GM23248 (cell line): ENCODE data around the gene TSHZ2. TPM values are rescaled to one million over a fixed set of nuclear protein-coding genes. Genes with fewer than 3 reads are reported as not detected.

Experiments
- DNase-seq: peaks from one replicate; pipeline ENCODE4 v3.0.0-alpha.2; 2015
- H2AFZ ChIP-seq: fragments of 200-600 bp; sonication (generic); 2 replicates; pipeline ENCODE4 v1.6.1; 2016; ENCODE audit warnings: antibody characterized with exemption
- H3F3A ChIP-seq: fragments of 200-600 bp; sonication (generic); 2 replicates; pipeline ENCODE4 v1.6.1; 2016; ENCODE audit warnings: mild to moderate bottlenecking, antibody characterized with exemption, mixed run types; ENCODE audit not compliant: insufficient read depth
- H3K27ac ChIP-seq: fragments of 200-600 bp; sonication (generic); 2 replicates; pipeline ENCODE4 v1.5.1; 2016; ENCODE audit warnings: mild to moderate bottlenecking
- H3K27me3 ChIP-seq: fragments of 200-600 bp; sonication (generic); replicated peaks from 2 replicates; pipeline ENCODE4 v1.6.1; 2016; ENCODE audit warnings: mild to moderate bottlenecking; ENCODE audit not compliant: insufficient read depth
- H3K36me3 ChIP-seq: fragments of 200-600 bp; sonication (generic); 2 replicates; pipeline ENCODE4 v1.6.1; 2016; ENCODE audit warnings: low read depth, mild to moderate bottlenecking
- H3K4me1 ChIP-seq: fragments of 200-600 bp; sonication (generic); 2 replicates; pipeline ENCODE4 v1.6.1; 2016; ENCODE audit warnings: mild to moderate bottlenecking; ENCODE audit not compliant: insufficient read depth
- H3K4me2 ChIP-seq: fragments of 200-600 bp; sonication (generic); one replicate; pipeline ENCODE4 v1.6.1; 2016; ENCODE audit warnings: mild to moderate bottlenecking; ENCODE audit not compliant: unreplicated experiment
- H3K4me3 ChIP-seq: fragments of 200-600 bp; sonication (generic); 2 replicates; pipeline ENCODE4 v1.5.1; 2016; ENCODE audit warnings: mild to moderate bottlenecking
- H3K79me2 ChIP-seq: fragments of 200-600 bp; sonication (generic); 2 replicates; pipeline ENCODE4 v1.6.1; 2016; ENCODE audit warnings: mild to moderate bottlenecking; ENCODE audit not compliant: insufficient read depth
- H3K9ac ChIP-seq: fragments of 200-600 bp; sonication (generic); 2 replicates; pipeline ENCODE4 v1.6.1; 2016; ENCODE audit warnings: mild to moderate bottlenecking
- H3K9me2 ChIP-seq: fragments of 200-600 bp; sonication (generic); 2 replicates; pipeline ENCODE4 v1.6.1; 2016; ENCODE audit warnings: mixed run types, mild to moderate bottlenecking, moderate library complexity; ENCODE audit not compliant: insufficient read depth
- H3K9me3 ChIP-seq: fragments of 200-600 bp; sonication (generic); one replicate; pipeline ENCODE4 v1.6.1; 2017; ENCODE audit warnings: low read depth
- H4K20me1 ChIP-seq: fragments of 200-600 bp; sonication (generic); 2 replicates; pipeline ENCODE4 v1.6.0; 2016; ENCODE audit not compliant: insufficient read depth
- EZH2 ChIP-seq: fragments of 200-600 bp; sonication (generic); IDR thresholded peaks from 2 replicates; pipeline ENCODE4 v1.6.1; 2018; ENCODE audit warnings: antibody characterized with exemption, mild to moderate bottlenecking; ENCODE audit not compliant: insufficient read depth, poor library complexity, severe bottlenecking
- EZH2phosphoT487 ChIP-seq: fragments of 200-600 bp; sonication (generic); IDR thresholded peaks from 2 replicates; pipeline ENCODE4 v1.6.1; 2018; ENCODE audit warnings: antibody characterized with exemption, moderate library complexity, mild to moderate bottlenecking, low read depth; ENCODE audit not compliant: insufficient read depth
- WGBS, 2 experiments: methylation state at CpG; one replicate each; pipeline ENCODE4 v1.1.6; 2015 to 2017; ENCODE audit warnings: low lambda C conversion rate in 2 of 2, low coverage in 1 of 2; ENCODE audit errors: missing lambda C conversion rate in 2 of 2; 5-methylcytosine and 5-hydroxymethylcytosine counted together
- in situ Hi-C: fragments of 300-500 bp; cut with MboI; formaldehyde crosslinking; loops from 2 replicates; pipeline ENCODE4 v1.15.0; 2020
- polyA plus RNA-seq: library from polyadenylated mRNA; unstranded; fragments of >200 nt; fragmentation: Nextera tagmentation; extraction: Ambion mirVana; gene quantifications from 2 replicates; pipeline ENCODE4 v1.2.1, GENCODE V29; 2016
- total RNA-seq: library from RNA; depleted of rRNA; stranded (reverse); fragments of >200 nt; shearing (Covaris generic); gene quantifications from 2 replicates; pipeline ENCODE4 v1.2.3, GENCODE V29; 2014

The TSHZ2 gene
- total and polyA plus RNA-seq, 2 experiments from 2014 or later, result 4.5 to 13.4 TPM

GRCh38 chr20:53223626-53224172 is 251.5 kb downstream of the TSHZ2 start:
- no peak overlapping the region for H3K4me3 ChIP-seq
- peaks cover 16% of the 10 kb centered on the region; the same call in 1 of the 2 replicates for H3F3A ChIP-seq
- no peaks in the 10 kb centered on the region for H3K27me3 ChIP-seq
- H3K9ac ChIP-seq, result 0 out of 2 replicates have a peak overlapping the region, but pooled peaks have one; percentile 38
- peak overlapping the region; percentile 38 for H3K4me2 ChIP-seq
- no peaks in the 10 kb centered on the region for H3K36me3 ChIP-seq
- H2AFZ ChIP-seq, result 0 out of 2 replicates have a peak overlapping the region, but pooled peaks have one; percentile 42
- peaks cover 22% of the 10 kb centered on the region for H3K4me1 ChIP-seq
- 87 to 88% methylated on average over 5 of the region's 5 CpGs for WGBS, 2 experiments
- H3K79me2 ChIP-seq, result no peaks in the 10 kb centered on the region
- DNase-seq, result no peak
- H3K9me3 ChIP-seq, result no peaks in the 10 kb centered on the region
- no peaks in the 10 kb centered on the region for H3K9me2 ChIP-seq
- no peaks in the 10 kb centered on the region for H4K20me1 ChIP-seq
- TF ChIP-seq EZH2phosphoT487 (no peak), EZH2 (no peak)
- in situ Hi-C loops, result no loop called here
- peak overlapping the region; percentile 82 for H3K27ac ChIP-seq

- Histone ChIP-seq H3F3A (peaks cover 16% of the 10 kb centered on the region; the same call in 1 of the 2 replicates), H3K9ac (no peak overlapping the region), H4K20me1 (no peaks in the 10 kb centered on the region), H2AFZ (no peak overlapping the region), H3K9me3 (no peaks in the 10 kb centered on the region), H3K27ac (peak overlapping the region; percentile 82), H3K4me1 (peaks cover 22% of the 10 kb centered on the region), H3K9me2 (no peaks in the 10 kb centered on the region), H3K4me2 (no peak overlapping the region), H3K36me3 (no peaks in the 10 kb centered on the region), H3K4me3 (no peak overlapping the region), H3K27me3 (no peaks in the 10 kb centered on the region), H3K79me2 (no peaks in the 10 kb centered on the region)
- TF ChIP-seq EZH2phosphoT487 (no peak), EZH2 (no peak)
- peak; percentile 77 for DNase-seq
- 89 to 100% methylated on average over 1 of the region's 1 CpG for WGBS, 2 experiments
- in situ Hi-C loops, result no loop called here
These were observed 252.7 kb downstream of the TSHZ2 start for GRCh38 chr20:53224851-53225250.

- TF ChIP-seq EZH2 (no peak), EZH2phosphoT487 (no peak)
- no peak overlapping the region for H3K9ac ChIP-seq
- peaks cover 16% of the 10 kb centered on the region; the same call in 1 of the 2 replicates for H3F3A ChIP-seq
- H3K4me1 ChIP-seq, result peaks cover 22% of the 10 kb centered on the region
- H4K20me1 ChIP-seq, result no peaks in the 10 kb centered on the region
- 71 to 75% methylated on average over 7 of the region's 7 CpGs for WGBS, 2 experiments
- in situ Hi-C loops, result no loop called here
- no peaks in the 10 kb centered on the region for H3K36me3 ChIP-seq
- no peaks in the 10 kb centered on the region for H3K9me2 ChIP-seq
- no peak overlapping the region for H3K27ac ChIP-seq
- H3K4me2 ChIP-seq, result no peak overlapping the region
- H3K9me3 ChIP-seq, result no peaks in the 10 kb centered on the region
- no peak overlapping the region for H2AFZ ChIP-seq
- DNase-seq, result no peak
- H3K27me3 ChIP-seq, result no peaks in the 10 kb centered on the region
- no peaks in the 10 kb centered on the region for H3K79me2 ChIP-seq
- no peak overlapping the region for H3K4me3 ChIP-seq
These were observed 254.7 kb downstream of the TSHZ2 start for GRCh38 chr20:53226826-53227225.

GRCh38 chr20:53227523-53227922 is 255.4 kb downstream of the TSHZ2 start:
- DNase-seq, result peak; percentile 42
- Histone ChIP-seq H2AFZ (no peak overlapping the region), H3F3A (peaks cover 16% of the 10 kb centered on the region; the same call in 1 of the 2 replicates), H3K27me3 (no peaks in the 10 kb centered on the region), H3K36me3 (no peaks in the 10 kb centered on the region), H3K9ac (no peak overlapping the region), H3K9me3 (no peaks in the 10 kb centered on the region), H3K79me2 (no peaks in the 10 kb centered on the region), H4K20me1 (no peaks in the 10 kb centered on the region), H3K4me1 (peaks cover 22% of the 10 kb centered on the region), H3K4me2 (no peak overlapping the region), H3K27ac (no peak overlapping the region), H3K9me2 (no peaks in the 10 kb centered on the region), H3K4me3 (no peak overlapping the region)
- TF ChIP-seq EZH2 (no peak), EZH2phosphoT487 (no peak)
- WGBS, 2 experiments, result 80% methylated on average over 3 of the region's 3 CpGs
- in situ Hi-C loops, result no loop called here

GRCh38 chr20:53231061-53231460 is 258.9 kb downstream of the TSHZ2 start:
- Histone ChIP-seq H3K9ac (no peak overlapping the region), H3K79me2 (no peaks in the 10 kb centered on the region), H3K27ac (no peak overlapping the region), H3F3A (no peaks in the 10 kb centered on the region), H3K9me3 (no peaks in the 10 kb centered on the region), H3K9me2 (no peaks in the 10 kb centered on the region), H4K20me1 (no peaks in the 10 kb centered on the region), H3K36me3 (no peaks in the 10 kb centered on the region), H3K27me3 (no peaks in the 10 kb centered on the region), H3K4me2 (no peak overlapping the region), H2AFZ (no peak overlapping the region), H3K4me3 (no peak overlapping the region), H3K4me1 (0 out of 2 replicates have a peak, but pooled peaks cover 5% of the 10 kb centered on the region)
- no peak for DNase-seq
- in situ Hi-C loops, result no loop called here
- WGBS, 2 experiments, result 87 to 92% methylated on average over 3 of the region's 3 CpGs
- no peak for TF ChIP-seq EZH2phosphoT487
- no peak for TF ChIP-seq EZH2
